ENCODE measurements around the gene TMCO1.
"Not testable (repeated sequence)": the region's sequence is repeated elsewhere in the genome, so short reads cannot be mapped to it uniquely, and the experiment has no call there.

The TMCO1 gene

GRCh38 chr1:165683848-165684485 lies 84.7 kb downstream of the TMCO1 start:
- no peak for DNase-seq

- DNase-seq, result not testable (repeated sequence)
Observed at GRCh38 chr1:165680773-165681172, 87.9 kb downstream of the TMCO1 start.

GRCh38 chr1:165680303-165680702 lies 88.4 kb downstream of the TMCO1 start:
- DNase-seq, result no peak

GRCh38 chr1:165679282-165680036 lies 89.2 kb downstream of the TMCO1 start:
- no peak for DNase-seq

GRCh38 chr1:165678509-165678908 lies 90.2 kb downstream of the TMCO1 start:
- DNase-seq, result no peak
